ENCODE measurements around the gene FAM156A. TPM values are rescaled to one million over a fixed set of nuclear protein-coding genes. Genes with fewer than 3 reads are reported as not detected.
"Not testable (repeated sequence)": the region's sequence is repeated elsewhere in the genome, so short reads cannot be mapped to it uniquely, and the experiment has no call there.

FAM156A gene, protein sequence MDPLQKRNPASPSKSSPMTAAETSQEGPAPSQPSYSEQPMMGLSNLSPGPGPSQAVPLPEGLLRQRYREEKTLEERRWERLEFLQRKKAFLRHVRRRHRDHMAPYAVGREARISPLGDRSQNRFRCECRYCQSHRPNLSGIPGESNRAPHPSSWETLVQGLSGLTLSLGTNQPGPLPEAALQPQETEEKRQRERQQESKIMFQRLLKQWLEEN
- 23.4 and 27.8 TPM in 2 replicates for total RNA-seq (ENCODE audit: low replicate concordance)

DNA sequence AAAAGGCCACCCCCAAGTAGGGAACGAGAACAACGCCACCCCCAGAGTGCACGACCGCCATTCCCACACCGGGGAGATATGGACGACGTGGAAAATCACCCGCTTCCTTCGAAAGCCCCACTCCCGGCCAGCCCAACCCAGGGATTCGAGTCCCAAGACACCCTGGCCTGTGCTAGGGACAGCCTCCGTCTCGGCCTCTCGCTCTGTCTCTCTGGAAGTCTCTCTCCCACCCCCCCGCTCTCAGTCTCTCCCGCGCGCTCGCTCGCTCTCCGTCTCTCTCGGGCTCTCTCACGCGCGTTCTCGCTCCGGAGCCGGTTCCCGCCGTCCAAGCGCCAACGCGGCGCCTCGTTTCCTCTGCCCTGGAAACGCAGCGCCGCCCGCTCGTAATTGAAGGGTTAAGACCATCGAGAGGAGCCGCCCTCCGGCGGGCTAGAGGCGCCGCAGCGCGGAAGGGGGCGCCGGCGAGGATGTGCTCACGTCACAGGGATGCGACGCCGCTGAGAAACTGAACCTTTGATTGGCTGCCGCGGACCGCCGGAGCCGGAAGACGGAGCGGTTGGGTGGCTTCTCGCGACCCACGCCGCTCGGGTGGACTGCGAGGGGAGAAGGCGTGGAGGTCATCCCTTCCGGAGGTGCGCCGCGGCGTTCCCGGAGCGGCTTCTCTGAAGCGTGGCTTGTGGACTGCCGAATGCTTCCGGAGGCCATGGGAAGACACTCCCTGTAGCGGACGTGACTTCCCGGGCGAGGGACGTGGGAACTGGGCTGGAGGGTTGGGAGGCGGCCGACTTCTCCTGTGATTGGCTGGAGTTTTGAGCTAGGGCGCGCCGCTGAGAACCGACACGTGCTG is at the start of gene FAM156A:
TSS of gene FAM156A (minus strand) at position 406 of the 847 bp plus-strand sequence. CDS start 9,930 bp downstream, outside the sequence.
- H3K4me3 ChIP-seq; H3K27me3 Mint-ChIP-seq (ENCODE audit: insufficient read depth, low read depth); H3K9me3 ChIP-seq (ENCODE audit: low read depth); H3K9me3 Mint-ChIP-seq; H4K20me1 ChIP-seq (ENCODE audit: low read depth); H3K9ac ChIP-seq; H3K4me1 Mint-ChIP-seq; H3K4me3 Mint-ChIP-seq; H3K4me1 ChIP-seq; H3K27ac ChIP-seq; H3F3A ChIP-seq (ENCODE audit: low read depth); H2AFZ ChIP-seq (replicated peaks); H3K27me3 ChIP-seq; DNase-seq (ENCODE audit: low spot score); H3K79me2 ChIP-seq (ENCODE audit: low read depth); H3K4me2 ChIP-seq; H3K36me3 Mint-ChIP-seq; H3K36me3 ChIP-seq; H3K27ac Mint-ChIP-seq: not testable (repeated sequence)

DNA sequence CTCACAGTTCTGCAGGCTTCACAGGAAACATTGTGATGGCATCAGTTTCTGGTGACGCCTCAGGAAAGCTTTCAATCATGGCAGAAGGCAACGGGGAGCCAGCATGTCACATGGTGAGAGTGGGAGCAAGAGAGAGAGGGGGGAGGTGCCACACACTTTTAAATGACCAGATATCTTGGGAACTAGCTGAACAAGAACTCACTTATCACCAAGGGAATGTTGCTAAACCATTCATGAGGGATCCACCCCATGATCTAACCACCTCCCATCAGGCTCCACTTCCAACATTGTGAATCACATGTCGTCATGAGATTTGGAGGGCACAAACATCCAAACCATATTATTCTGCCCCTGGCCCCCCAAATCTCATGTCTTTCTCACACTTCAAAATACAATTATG is 47.0 kb upstream of the FAM156A start:
- H3K4me3 Mint-ChIP-seq, result no peak overlapping the region
- H3K36me3 Mint-ChIP-seq, result no peaks in the 10 kb centered on the region
- Histone ChIP-seq H4K20me1 (ENCODE audit: low read depth) (no peaks in the 10 kb centered on the region), H3K4me2 (no peak overlapping the region), H3K9me3 (ENCODE audit: low read depth) (peaks cover 5% of the 10 kb centered on the region), H3F3A (ENCODE audit: low read depth) (no peaks in the 10 kb centered on the region), H3K36me3 (no peaks in the 10 kb centered on the region), H3K27ac (no peak overlapping the region), H3K4me1 (no peaks in the 10 kb centered on the region), H2AFZ (replicated peaks) (no peak overlapping the region), H3K4me3 (no peak overlapping the region), H3K9ac (no peak overlapping the region), H3K27me3 (no peaks in the 10 kb centered on the region), H3K79me2 (ENCODE audit: low read depth) (no peaks in the 10 kb centered on the region)
- no peak for DNase-seq (ENCODE audit: low spot score)
- H3K9me3 Mint-ChIP-seq, result peaks cover 12% of the 10 kb centered on the region
- no peaks in the 10 kb centered on the region for H3K4me1 Mint-ChIP-seq
- no peak overlapping the region for H3K27ac Mint-ChIP-seq
- peaks cover 2% of the 10 kb centered on the region for H3K27me3 Mint-ChIP-seq (ENCODE audit: insufficient read depth, low read depth)
- TF ChIP-seq EZH2 (IDR thresholded peaks at IDR 0.05) (no peak), EZH2phosphoT487 (IDR thresholded peaks at IDR 0.05) (no peak)
- TF ChIP-seq, protein P1, sequence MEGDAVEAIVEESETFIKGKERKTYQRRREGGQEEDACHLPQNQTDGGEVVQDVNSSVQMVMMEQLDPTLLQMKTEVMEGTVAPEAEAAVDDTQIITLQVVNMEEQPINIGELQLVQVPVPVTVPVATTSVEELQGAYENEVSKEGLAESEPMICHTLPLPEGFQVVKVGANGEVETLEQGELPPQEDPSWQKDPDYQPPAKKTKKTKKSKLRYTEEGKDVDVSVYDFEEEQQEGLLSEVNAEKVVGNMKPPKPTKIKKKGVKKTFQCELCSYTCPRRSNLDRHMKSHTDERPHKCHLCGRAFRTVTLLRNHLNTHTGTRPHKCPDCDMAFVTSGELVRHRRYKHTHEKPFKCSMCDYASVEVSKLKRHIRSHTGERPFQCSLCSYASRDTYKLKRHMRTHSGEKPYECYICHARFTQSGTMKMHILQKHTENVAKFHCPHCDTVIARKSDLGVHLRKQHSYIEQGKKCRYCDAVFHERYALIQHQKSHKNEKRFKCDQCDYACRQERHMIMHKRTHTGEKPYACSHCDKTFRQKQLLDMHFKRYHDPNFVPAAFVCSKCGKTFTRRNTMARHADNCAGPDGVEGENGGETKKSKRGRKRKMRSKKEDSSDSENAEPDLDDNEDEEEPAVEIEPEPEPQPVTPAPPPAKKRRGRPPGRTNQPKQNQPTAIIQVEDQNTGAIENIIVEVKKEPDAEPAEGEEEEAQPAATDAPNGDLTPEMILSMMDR (IDR thresholded peaks at IDR 0.05), result no peak

DNA sequence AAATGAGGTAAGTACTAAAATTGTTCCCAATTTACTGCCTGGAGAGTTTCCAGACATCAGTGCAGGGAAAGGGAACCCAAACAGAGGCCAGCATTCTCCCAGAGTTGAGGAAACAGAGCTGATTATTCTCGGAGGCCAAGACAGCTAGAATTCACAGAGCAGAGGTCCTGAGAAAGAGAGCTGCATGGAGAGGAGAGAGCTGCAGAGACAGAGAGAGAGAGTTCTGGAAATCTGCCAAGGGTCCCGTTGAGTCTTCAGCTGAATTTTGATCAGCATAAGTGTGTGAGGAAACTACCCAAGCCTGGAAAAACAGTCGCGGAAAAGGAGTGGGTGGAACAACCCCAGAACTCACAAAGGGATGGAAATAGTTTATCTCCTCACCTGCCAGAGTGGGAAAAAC is 46.5 kb upstream of the FAM156A start:
- Histone ChIP-seq H3K4me1 (no peaks in the 10 kb centered on the region), H3K27me3 (no peaks in the 10 kb centered on the region), H3K27ac (no peak overlapping the region), H3K9me3 (ENCODE audit: low read depth) (peaks cover 5% of the 10 kb centered on the region), H3K4me3 (no peak overlapping the region), H3K9ac (no peak overlapping the region), H3K36me3 (no peaks in the 10 kb centered on the region), H3K4me2 (no peak overlapping the region), H2AFZ (replicated peaks) (no peak overlapping the region), H3F3A (ENCODE audit: low read depth) (no peaks in the 10 kb centered on the region), H4K20me1 (ENCODE audit: low read depth) (no peaks in the 10 kb centered on the region), H3K79me2 (ENCODE audit: low read depth) (no peaks in the 10 kb centered on the region)
- TF ChIP-seq EZH2 (IDR thresholded peaks at IDR 0.05) (no peak), EZH2phosphoT487 (IDR thresholded peaks at IDR 0.05) (no peak)
- TF ChIP-seq, protein P1 (IDR thresholded peaks at IDR 0.05), result no peak
- Mint-ChIP-seq H3K27ac (no peak overlapping the region), H3K4me1 (no peaks in the 10 kb centered on the region), H3K36me3 (no peaks in the 10 kb centered on the region), H3K27me3 (ENCODE audit: insufficient read depth, low read depth) (peaks cover 2% of the 10 kb centered on the region), H3K4me3 (no peak overlapping the region), H3K9me3 (peaks cover 10% of the 10 kb centered on the region)
- DNase-seq (ENCODE audit: low spot score), result no peak

DNA sequence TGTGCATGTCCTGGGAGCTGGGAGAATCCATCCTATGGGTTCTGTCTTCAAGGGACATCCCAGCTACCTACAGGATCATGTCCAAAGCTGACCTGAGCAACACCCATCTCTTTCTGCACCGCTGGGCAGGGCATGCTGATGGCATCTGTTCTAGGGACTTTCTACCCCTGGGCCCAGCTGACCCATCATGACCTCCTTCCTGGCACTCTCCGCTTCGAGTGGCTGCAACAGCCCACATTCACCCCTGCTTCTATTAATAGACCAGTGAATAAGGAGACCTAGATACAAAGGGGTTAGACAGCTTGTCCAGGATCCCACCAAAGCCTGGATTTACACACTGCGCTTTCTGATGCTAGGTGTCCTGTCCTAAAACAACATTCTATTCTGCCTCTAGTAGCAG is 45.7 kb upstream of the FAM156A start:
- no peaks in the 10 kb centered on the region for H3K27me3 ChIP-seq
- no peak overlapping the region for H3K27ac ChIP-seq
- no peaks in the 10 kb centered on the region for H3K79me2 ChIP-seq (ENCODE audit: low read depth)
- no peaks in the 10 kb centered on the region for H3K36me3 ChIP-seq
- H3K27me3 Mint-ChIP-seq (ENCODE audit: insufficient read depth, low read depth), result peaks cover 4% of the 10 kb centered on the region
- no peak overlapping the region for H3K4me3 Mint-ChIP-seq
- TF ChIP-seq, protein P1 (IDR thresholded peaks at IDR 0.05), result no peak
- TF ChIP-seq EZH2 (IDR thresholded peaks at IDR 0.05) (no peak), EZH2phosphoT487 (IDR thresholded peaks at IDR 0.05) (no peak)
- no peak overlapping the region for H3K27ac Mint-ChIP-seq
- peaks cover under 1% of the 10 kb centered on the region for H3K9me3 ChIP-seq (ENCODE audit: low read depth)
- H3K4me3 ChIP-seq, result no peak overlapping the region
- no peak overlapping the region for H3K9ac ChIP-seq
- H3K9me3 Mint-ChIP-seq, result peaks cover 8% of the 10 kb centered on the region
- DNase-seq (ENCODE audit: low spot score), result no peak
- H3K4me1 ChIP-seq, result no peaks in the 10 kb centered on the region
- no peaks in the 10 kb centered on the region for H4K20me1 ChIP-seq (ENCODE audit: low read depth)
- H3F3A ChIP-seq (ENCODE audit: low read depth), result no peaks in the 10 kb centered on the region
- no peaks in the 10 kb centered on the region for H3K4me1 Mint-ChIP-seq
- H3K4me2 ChIP-seq, result no peak overlapping the region
- no peak overlapping the region for H2AFZ ChIP-seq (replicated peaks)
- H3K36me3 Mint-ChIP-seq, result no peaks in the 10 kb centered on the region

Measured in neural progenitor cell (in vitro differentiated cells).